HG03565 (cell line): ENCODE results near the gene FAM241B.

Source experiments
- ATAC-seq: cut with Tn5 transposase; IDR thresholded peaks from one replicate; pipeline ENCODE4 v1.9.1; 2021; ENCODE audit warnings: mild to moderate bottlenecking, moderate library complexity; ENCODE audit not compliant: unreplicated experiment

The FAM241B gene

GRCh38 chr10:69662901-69663300 is 32.9 kb downstream of the FAM241B start:
- no peak for ATAC-seq

DNA sequence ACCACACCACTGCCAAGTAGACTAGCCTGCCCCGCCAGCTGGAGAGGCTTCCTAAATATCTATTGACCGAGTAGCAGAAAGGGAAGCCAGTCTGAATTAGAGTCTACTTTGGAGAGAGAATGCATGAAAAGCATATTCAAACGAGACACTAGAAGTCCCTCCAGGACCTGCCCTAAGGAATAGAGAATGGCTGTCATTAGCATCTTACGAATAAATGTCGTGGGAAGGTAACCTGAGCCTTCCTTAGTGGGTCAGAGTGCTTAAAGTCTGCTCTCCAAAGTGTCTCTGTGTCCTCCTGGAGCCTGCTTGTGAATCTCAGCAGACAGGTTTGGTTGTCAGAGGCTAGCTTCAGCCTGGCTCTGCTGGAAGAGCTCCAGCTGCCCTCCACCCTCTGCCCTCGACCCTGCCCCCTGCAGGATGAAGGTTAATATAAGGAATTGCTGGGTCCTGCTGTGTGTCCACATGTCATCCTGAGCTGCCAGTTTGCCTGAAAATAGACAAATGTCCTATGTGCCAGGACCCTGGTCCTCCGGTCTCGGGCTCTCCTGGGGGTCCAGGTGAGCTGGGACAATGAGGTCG is 33.4 kb downstream of the FAM241B start:
- ATAC-seq: no peak

DNA sequence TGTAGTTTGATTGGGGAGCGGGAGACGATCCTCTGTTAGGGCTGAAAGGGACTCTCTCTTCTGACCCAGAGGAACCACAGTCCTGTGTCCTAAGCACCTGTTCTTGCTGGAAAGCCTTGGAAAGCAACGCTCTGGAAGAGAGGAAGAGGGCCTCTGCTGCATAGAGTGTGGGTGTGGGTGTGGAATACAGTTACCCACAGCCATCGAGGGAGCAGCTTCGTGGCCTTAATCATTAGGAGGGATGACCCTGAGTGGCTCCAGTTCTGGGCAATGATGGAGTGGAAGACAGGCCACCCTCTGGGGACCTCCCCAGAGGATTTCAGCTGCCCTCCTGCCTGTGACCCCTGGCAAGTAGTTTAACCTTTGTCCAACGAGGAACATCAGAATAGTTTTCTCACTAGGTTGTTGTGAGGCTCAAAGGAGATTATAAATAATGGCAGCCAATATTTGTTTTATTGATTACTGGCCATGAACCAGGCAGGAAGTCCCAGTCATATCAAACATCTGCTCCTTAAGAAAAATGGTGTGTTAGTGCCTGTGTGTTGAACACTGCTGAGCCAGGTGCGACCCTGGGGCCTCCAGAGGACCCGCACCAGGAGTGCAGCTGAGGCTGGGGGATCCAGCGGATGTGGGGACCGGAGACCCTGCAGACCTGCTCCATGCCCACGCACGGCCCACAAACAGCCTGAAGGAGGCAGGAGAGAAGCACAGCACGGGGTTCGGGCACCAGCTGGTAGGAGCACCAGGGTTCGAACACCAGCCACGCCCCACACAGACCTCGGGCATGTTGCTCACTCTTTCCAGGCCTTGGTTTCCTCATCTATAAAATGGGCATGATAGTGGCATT is 35.6 kb downstream of the FAM241B start:
- no peak for ATAC-seq

- no peak for ATAC-seq
Observed at GRCh38 chr10:69666756-69667155, 36.7 kb downstream of the FAM241B start.

DNA sequence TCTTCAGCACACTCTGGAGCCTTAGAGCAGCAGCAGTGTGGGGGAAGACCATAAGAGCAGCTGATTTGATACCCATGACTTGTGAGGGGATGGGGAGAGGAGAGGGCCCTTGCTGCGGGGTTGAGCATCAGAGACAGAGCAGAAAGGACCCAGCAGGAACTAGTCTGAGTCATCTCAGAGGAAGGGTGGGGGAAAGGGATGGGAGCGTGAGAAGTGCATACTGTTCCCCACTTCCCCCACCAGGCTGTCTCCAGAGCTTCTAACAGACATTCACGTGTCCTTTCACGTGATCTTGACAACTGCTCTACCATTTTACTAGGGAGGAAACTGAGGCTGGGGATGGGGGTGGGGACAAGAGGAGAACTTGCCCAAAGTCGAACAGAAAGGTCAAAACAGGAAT is 38.7 kb downstream of the FAM241B start:
- ATAC-seq: no peak

GRCh38 chr10:69669409-69669808 is 39.4 kb downstream of the FAM241B start:
- no peak for ATAC-seq

DNA sequence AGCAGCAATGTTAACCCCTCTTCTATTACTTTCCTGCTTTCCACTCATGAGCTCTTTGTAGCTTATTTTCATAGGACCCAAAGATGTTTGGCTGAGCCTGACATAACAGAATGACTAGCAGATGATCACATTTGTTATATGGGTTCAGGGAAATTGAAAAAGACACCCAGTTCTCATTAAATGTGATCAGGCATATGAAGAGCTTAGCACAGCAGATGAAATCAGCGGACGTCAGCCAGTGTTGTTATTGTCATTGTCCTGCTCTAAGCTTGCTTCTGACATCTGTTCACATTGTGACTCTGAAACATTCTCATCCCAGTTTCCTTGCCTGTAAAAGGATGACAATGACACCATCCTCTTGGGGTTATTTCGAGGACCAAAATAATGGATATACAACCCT is 43.5 kb downstream of the FAM241B start:
- no peak for ATAC-seq

- no peak for ATAC-seq
Observed at GRCh38 chr10:69674786-69675185, 44.7 kb downstream of the FAM241B start.

DNA sequence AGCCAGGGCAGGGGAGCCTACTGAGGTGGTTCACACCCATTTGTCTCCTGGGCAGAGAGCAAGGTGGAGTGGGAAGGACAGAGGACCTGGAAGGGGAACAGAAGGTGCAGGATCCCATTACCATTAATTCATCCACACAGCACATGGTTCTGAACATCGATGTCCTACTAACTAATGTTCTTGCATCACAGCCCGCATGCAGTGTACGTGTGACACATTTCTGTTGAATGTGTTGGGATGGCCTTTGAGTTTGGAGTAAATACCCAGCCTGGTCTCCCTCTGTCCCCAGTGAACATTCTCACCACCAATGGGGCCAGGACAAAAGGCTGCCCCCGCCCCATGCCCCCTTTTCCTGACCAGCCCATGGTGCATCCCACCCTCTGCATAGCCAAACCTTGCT is 46.3 kb downstream of the FAM241B start:
- no peak for ATAC-seq

- ATAC-seq: no peak
Observed at GRCh38 chr10:69677985-69678654, 48.1 kb downstream of the FAM241B start.

GRCh38 chr10:69679736-69680135 is 49.7 kb downstream of the FAM241B start:
- no peak for ATAC-seq

DNA sequence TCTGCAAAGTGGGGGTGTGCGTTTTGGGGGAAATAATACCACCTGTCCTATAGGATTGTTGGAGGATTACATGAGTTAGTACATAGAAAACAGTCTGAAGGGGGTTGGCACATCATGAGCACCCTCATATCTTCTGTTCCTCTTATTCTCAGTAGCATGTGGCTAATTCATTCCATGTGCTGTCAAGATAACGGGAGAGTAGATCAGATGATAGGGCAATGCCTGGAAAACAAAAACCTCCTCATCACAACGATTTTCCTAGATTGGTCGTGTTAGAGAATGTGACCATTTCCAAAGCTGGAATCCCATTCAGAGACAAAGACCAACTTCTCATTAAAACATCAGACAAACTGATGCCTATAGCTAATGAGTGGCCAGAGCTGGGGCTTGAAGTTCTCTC is 50.6 kb downstream of the FAM241B start:
- ATAC-seq: no peak

DNA sequence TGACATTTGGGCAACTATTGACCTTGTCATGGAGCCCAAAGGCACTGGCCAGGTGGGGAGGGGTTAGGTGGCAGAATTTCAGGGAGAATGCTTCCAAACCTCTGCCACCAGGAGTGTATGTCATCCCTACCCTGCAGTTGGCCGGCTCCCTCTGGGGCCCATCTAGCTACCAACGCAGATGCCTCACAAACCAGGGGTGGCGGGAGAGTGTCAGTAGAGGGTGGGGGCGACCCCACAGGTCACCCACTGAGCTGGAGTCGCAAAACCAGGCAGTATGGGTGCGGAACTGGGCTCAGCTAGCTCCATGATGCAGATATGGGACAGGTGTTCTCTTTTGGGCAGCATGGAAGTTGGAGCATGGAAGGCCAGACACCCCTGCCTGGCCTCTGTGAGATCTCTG is 51.4 kb downstream of the FAM241B start:
- ATAC-seq: no peak

DNA sequence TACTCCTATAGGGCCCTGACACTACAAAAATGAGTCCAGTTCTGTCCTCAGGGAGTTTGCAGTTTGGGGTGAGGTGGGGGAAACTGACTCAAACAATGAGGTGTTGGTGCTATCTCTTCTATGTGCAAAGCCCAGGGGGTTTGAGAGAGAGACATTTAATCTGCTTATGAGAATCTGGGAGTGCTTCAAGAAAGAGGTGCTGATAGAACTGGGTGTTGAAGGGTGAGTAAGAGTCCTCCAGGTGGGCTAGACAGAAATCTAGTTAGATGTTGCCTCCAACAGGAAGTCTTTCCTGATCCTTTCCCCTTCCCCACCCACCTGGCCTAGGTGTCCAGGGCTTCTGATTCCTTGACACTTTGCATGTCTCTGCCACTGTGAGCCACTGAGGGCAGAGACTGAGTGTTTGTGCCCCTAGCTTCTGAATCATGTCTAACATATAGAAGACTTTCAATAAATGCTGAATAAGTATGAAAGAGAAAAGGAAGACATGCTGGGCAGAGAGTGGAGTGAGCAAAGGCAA is 53.0 kb downstream of the FAM241B start:
- no peak for ATAC-seq
